NCI-H69 (cell line): Measurements from ENCODE around the gene RANBP3L.

Experiments used
- DNase-seq: peaks from one replicate; lab custom pipeline; 2025; lab: John Stamatoyannopoulos, UW

The RANBP3L gene

GRCh38 chr5:36206913-36207312 lies 94.8 kb downstream of the RANBP3L start:
- no peak for DNase-seq

- DNase-seq: no peak
These were observed 96.4 kb downstream of the RANBP3L start for GRCh38 chr5:36205329-36205728.

- no peak for DNase-seq
These were observed 99.2 kb downstream of the RANBP3L start for GRCh38 chr5:36202521-36202961.

GRCh38 chr5:36200513-36200912 lies 101.2 kb downstream of the RANBP3L start:
- DNase-seq: peak; percentile 31

- DNase-seq: no peak
These were observed 102.1 kb downstream of the RANBP3L start for GRCh38 chr5:36199620-36200019.

GRCh38 chr5:36198783-36199182 lies 102.9 kb downstream of the RANBP3L start:
- DNase-seq: peak; percentile 31
